Tibial artery (tissue), 4 donors: Measurements from ENCODE around the gene C1QL1.
A peak's percentile ranks its signal among the peaks of the same experiment; 100 is the strongest.

Experiments
- DNase-seq, 2 donors: peaks; one replicate each; pipeline ENCODE4 v3.0.0-alpha.2; 2019
- H3K27ac ChIP-seq, 2 donors: fragments of 200-600 bp; sonication (generic) in 1 of 2; 1 replicate in 1 of 2; 2 replicates in 1 of 2; pipeline ENCODE4 v1.5.1; 2018 to 2019; ENCODE audit warnings: mild to moderate bottlenecking in 1 of 2
- H3K27me3 ChIP-seq, 2 donors: fragments of 200-600 bp; sonication (generic) in 1 of 2; one replicate each; pipeline versions ENCODE4 v1.5.1 to v1.6.0; 2016 to 2019
- H3K36me3 ChIP-seq, 3 donors: fragments of 200-600 bp; sonication (generic) in 2 of 3; one replicate each; pipeline ENCODE4 v1.5.1; 2016 to 2019; ENCODE audit warnings: mild to moderate bottlenecking in 2 of 3
- H3K4me1 ChIP-seq, 4 donors: fragments of 200-600 bp; sonication (generic) in 2 of 4; 1 replicate in 3 of 4; 2 replicates in 1 of 4; pipeline ENCODE4 v1.5.1; 2016 to 2019
- H3K4me3 ChIP-seq, 2 donors: fragments of 200-600 bp; sonication (generic) in 1 of 2; 1 replicate in 1 of 2; 2 replicates in 1 of 2; pipeline ENCODE4 v1.5.1; 2018 to 2019; ENCODE audit warnings: mild to moderate bottlenecking in 2 of 2
- H3K9me3 ChIP-seq, 3 donors: fragments of 200-600 bp; sonication (generic) in 1 of 3; one replicate each; pipeline ENCODE4 v1.5.1; 2016 to 2019
- intact Hi-C: fragments of 100-400 bp; cut with DNase I; formaldehyde crosslinking; loops from one replicate; pipeline ENCODE4 v1.15.0; 2023; ENCODE audit warnings: low total_unique reads
- TF ChIP-seq, protein P1 (sequence below), 2 experiments: fragments of 200-600 bp in 1 of 2; fragments of 450-650 bp in 1 of 2; IDR thresholded peaks; one replicate each; pipeline ENCODE4 v1.5.1; 2017 to 2019; ENCODE audit warnings: antibody characterized with exemption in 2 of 2, mild to moderate bottlenecking in 1 of 2, moderate library complexity in 1 of 2

The C1QL1 gene

DNA sequence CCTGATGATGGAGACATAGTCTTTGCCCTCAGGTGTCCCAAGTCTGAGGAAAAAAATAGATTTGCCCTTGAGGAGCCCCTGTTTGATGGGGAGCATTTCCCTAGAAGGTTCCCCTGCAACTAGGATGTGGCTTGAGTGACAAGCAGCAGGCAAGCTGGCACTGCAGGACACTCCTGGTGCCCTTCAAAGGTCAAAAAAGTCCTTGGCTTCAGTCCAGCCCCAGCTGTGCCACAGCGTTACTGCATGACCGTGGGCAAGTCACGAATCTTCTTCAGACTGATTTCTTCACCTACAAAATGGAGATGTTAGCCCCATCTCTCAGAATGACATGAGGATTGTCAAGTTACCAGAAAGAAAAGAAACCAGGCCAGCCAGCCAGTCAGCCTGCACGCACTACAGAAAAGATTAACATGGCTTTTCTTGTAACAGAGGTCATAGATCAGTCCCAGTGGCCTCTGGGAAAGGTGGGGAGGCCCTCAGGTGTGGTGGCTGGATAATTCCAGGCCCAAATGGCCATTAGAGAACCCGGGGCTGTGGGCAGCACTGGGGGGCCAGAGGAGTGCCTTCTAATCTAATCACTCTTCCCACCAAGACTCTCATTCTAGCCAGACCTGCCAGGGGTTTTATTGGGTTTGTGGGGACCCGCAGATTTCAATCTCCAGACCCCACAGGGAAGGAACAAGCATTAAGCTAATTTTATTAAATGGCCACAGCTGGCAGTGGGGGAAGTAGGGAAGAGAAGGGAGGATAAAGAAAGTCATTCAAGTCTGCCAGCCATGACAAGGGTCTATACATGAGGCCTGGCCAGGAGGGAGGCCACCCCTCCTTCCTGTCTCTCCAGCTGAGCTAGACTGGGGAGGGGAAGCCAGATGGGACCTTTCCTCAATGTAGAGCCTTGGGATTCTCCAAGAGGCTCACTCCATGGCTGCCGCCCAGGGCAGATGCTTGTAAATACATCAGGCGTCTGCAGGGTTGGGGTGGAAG is 10.8 kb downstream of the C1QL1 start:
- Histone ChIP-seq H3K9me3 (no peaks in the 10 kb centered on the region), H3K4me3 (no peak overlapping the region), H3K27ac (no peak overlapping the region), H3K27me3 (peaks cover 0 to 42% of the 10 kb centered on the region in 2 donors), H3K4me1 (peaks cover 0 to 11% (median 3%) of the 10 kb centered on the region in 4 donors), H3K36me3 (no peaks in the 10 kb centered on the region)
- TF ChIP-seq, protein P1, sequence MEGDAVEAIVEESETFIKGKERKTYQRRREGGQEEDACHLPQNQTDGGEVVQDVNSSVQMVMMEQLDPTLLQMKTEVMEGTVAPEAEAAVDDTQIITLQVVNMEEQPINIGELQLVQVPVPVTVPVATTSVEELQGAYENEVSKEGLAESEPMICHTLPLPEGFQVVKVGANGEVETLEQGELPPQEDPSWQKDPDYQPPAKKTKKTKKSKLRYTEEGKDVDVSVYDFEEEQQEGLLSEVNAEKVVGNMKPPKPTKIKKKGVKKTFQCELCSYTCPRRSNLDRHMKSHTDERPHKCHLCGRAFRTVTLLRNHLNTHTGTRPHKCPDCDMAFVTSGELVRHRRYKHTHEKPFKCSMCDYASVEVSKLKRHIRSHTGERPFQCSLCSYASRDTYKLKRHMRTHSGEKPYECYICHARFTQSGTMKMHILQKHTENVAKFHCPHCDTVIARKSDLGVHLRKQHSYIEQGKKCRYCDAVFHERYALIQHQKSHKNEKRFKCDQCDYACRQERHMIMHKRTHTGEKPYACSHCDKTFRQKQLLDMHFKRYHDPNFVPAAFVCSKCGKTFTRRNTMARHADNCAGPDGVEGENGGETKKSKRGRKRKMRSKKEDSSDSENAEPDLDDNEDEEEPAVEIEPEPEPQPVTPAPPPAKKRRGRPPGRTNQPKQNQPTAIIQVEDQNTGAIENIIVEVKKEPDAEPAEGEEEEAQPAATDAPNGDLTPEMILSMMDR (IDR thresholded peaks at IDR 0.05): no peak
- intact Hi-C loops: no loop called here
- DNase-seq: no peak

DNA sequence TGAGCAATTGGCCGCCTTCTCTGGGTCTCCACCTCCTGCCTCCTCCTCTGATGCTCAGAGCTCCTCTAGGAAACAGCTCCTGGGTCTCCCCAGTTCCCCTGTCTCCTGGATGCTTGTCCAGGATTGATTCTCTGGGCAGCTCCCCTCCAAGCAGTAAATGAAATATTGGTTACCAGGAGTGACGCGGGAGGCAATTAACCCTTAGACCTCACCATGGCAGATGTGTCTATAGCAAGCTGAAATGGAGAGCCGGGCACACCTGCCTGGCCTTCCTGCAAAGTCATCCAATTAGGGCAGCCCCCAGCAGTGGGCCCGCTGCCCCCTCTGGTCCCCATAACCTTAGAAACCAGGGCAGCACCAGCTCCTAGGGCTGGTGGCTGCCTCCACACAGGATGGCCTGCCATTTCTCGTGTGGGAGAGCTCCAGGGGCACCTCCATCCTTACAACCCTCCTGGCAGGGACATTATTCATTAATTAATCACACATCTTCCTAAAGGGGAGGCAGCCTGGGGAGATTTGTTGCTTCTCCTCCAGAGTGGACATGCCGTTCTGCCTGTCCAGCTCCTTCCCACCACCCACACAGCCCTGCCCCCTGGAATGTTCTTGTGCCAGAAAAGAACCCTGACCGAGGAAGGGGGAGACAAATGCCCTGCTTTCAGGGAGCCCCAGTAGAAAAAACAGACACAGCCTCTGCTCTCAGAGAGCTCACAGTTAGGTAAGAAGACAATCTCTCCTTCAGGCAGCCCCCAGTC is 12.3 kb downstream of the C1QL1 start:
- Histone ChIP-seq H3K4me3 (no peak overlapping the region), H3K9me3 (no peaks in the 10 kb centered on the region), H3K36me3 (no peaks in the 10 kb centered on the region), H3K4me1 (peaks cover 0 to 11% (median 3%) of the 10 kb centered on the region in 4 donors), H3K27ac (no peak overlapping the region), H3K27me3 (peaks cover 0 to 33% of the 10 kb centered on the region in 2 donors)
- peak in 1 of 2 donors; percentile 20 for DNase-seq
- TF ChIP-seq, protein P1 (IDR thresholded peaks at IDR 0.05): no peak
- intact Hi-C loops: no loop called here

DNA sequence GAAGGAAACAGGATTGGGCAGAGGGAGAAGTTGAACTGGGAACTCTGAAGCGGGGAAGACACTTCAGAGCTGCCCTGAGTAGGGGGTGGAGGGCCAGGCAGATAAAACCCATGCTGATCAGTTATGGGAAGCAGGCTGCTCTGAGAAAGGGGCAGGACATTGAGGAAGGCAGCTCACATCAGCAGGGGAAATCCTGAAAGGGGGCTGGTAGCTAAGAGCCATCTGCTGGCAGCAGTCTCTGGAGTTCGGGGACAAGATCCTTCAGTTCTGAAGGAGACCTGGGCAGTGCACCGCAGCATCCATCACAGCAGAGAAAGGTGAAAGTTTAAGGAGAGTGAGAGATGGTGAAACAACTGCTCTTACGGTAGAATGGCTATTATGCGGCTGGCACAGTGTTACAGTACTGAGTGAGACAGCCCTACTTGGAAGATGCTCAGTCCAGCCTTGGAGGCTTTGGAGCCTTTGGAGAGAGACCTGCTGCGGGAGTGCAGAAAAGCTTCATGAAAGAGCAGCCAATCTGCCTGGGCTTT is 15.1 kb downstream of the C1QL1 start:
- intact Hi-C loops: no loop called here
- Histone ChIP-seq H3K4me1 (peaks cover 0 to 5% (median 2%) of the 10 kb centered on the region in 4 donors), H3K27me3 (peaks cover 0 to 14% of the 10 kb centered on the region in 2 donors), H3K4me3 (no peak overlapping the region), H3K36me3 (no peaks in the 10 kb centered on the region), H3K9me3 (no peaks in the 10 kb centered on the region), H3K27ac (no peak overlapping the region)
- TF ChIP-seq, protein P1 (IDR thresholded peaks at IDR 0.05): no peak
- DNase-seq: peak in 1 of 2 donors; percentile 24

DNA sequence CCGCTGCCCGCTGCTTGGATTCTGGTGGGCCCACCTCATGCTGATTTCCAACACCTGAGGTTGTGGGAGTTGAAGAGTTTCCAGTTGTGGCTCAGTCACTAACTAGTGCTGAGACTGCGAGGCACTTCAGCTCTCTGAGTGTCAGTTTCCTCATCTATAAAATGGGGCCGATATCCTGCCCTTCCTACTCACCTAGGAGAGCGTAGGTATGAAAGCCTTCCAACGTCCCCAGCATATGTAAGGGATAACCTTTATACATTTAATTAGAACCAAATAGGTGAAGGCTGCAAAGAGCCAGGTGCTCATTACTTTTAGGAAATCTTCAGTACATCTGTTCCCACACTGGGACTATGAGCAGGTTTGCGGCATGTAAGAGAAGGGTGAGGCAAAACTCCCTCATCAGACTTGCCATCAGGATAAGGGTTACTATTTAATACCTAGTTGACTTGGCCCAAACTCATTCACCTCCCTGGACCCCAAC is 19.7 kb downstream of the C1QL1 start:
- Histone ChIP-seq H3K27ac (peak overlapping the region in 1 of 2 donors; percentile 45), H3K4me3 (peak overlapping the region; percentile 53 to 57), H3K4me1 (peaks cover 0 to 12% (median 9%) of the 10 kb centered on the region in 4 donors), H3K27me3 (peaks cover 0 to 12% of the 10 kb centered on the region in 2 donors), H3K36me3 (no peaks in the 10 kb centered on the region), H3K9me3 (no peaks in the 10 kb centered on the region)
- peak in 1 of 2 donors; percentile 56 for DNase-seq
- TF ChIP-seq, protein P1 (IDR thresholded peaks at IDR 0.05): no peak
- intact Hi-C loops: no loop called here
